CD4-positive, alpha-beta T cell (primary cell): ENCODE measurements around the gene TOMM5. TPM values are rescaled to one million over a fixed set of nuclear protein-coding genes. Genes with fewer than 3 reads are reported as not detected.

ENCODE experiments used
- ATAC-seq: fragments of 200-7000 bp; cut with Tn5 transposase; one replicate; pipeline ENCODE4 v1.10.0; 2022; ENCODE audit warnings: mild to moderate bottlenecking; ENCODE audit not compliant: poor library complexity
- CTCF ChIA-PET: fragments of 350-600 bp; sonication (Branson Sonifier 250); formaldehyde crosslinking; loops from one replicate; lab custom pipeline; 2021; ENCODE audit warnings: antibody characterized with exemption, inconsistent platforms; lab: Charles Lee
- POLR2A ChIA-PET: fragments of 350-600 bp; sonication (Branson Sonifier 250); formaldehyde crosslinking; loops from one replicate; lab custom pipeline; 2021; ENCODE audit warnings: antibody characterized with exemption, inconsistent platforms; lab: Charles Lee
- DNase-seq, 14 experiments: peaks; one replicate each; pipeline ENCODE4 v3.0.0-alpha.2; 2013 to 2020; ENCODE audit warnings: mixed read lengths in 2 of 14
- H3K27ac ChIP-seq, 2 donors: one replicate each; pipeline versions ENCODE4 v1.5.1 to v1.7.0; 2013; ENCODE audit warnings: low read length in 2 of 2, low read depth in 1 of 2, mild to moderate bottlenecking in 1 of 2
- H3K27me3 ChIP-seq, 2 experiments: 1 replicate in 1 of 2; 2 replicates in 1 of 2; pipeline versions ENCODE4 v1.6.1 to v1.7.0; 2013; ENCODE audit warnings: low read length in 2 of 2, control low read depth in 1 of 2, mild to moderate bottlenecking in 1 of 2, moderate library complexity in 1 of 2; ENCODE audit not compliant: insufficient read depth in 2 of 2, control insufficient read depth in 1 of 2
- H3K36me3 ChIP-seq: one replicate; pipeline ENCODE4 v1.6.1; 2013; ENCODE audit warnings: low read length, control low read depth; ENCODE audit not compliant: insufficient read depth
- H3K4me1 ChIP-seq: one replicate; pipeline ENCODE4 v1.6.1; 2013; ENCODE audit warnings: low read length, control low read depth; ENCODE audit not compliant: insufficient read depth
- H3K4me3 ChIP-seq: one replicate; pipeline ENCODE4 v1.5.1; 2013; ENCODE audit warnings: mild to moderate bottlenecking, low read length, moderate library complexity
- H3K9me3 ChIP-seq, 2 experiments: 1 replicate in 1 of 2; 2 replicates in 1 of 2; pipeline versions ENCODE4 v1.6.1 to v1.7.0; 2013; ENCODE audit warnings: low read length in 2 of 2, mild to moderate bottlenecking in 2 of 2, control low read depth in 1 of 2, moderate library complexity in 1 of 2; ENCODE audit not compliant: control insufficient read depth in 1 of 2, insufficient read depth in 1 of 2
- H3K27ac Mint-ChIP-seq: one replicate; pipeline ENCODE4 v1.8.0; 2020; ENCODE audit warnings: mixed read lengths
- H3K27me3 Mint-ChIP-seq: one replicate; pipeline ENCODE4 v1.8.0; 2021; ENCODE audit warnings: mixed read lengths
- H3K36me3 Mint-ChIP-seq: one replicate; pipeline ENCODE4 v1.8.0; 2021; ENCODE audit warnings: low read depth, mixed read lengths
- H3K4me1 Mint-ChIP-seq: one replicate; pipeline ENCODE4 v1.8.0; 2021; ENCODE audit warnings: low read depth, mixed read lengths
- H3K4me3 Mint-ChIP-seq: one replicate; pipeline ENCODE4 v1.8.0; 2020; ENCODE audit warnings: mild to moderate bottlenecking, mixed read lengths
- H3K9me3 Mint-ChIP-seq: one replicate; pipeline ENCODE4 v1.8.0; 2020; ENCODE audit warnings: mixed read lengths
- intact Hi-C, 2 experiments: fragments of 100-400 bp; cut with DNase I in 1 of 2; cut with micrococcal nuclease in 1 of 2; formaldehyde crosslinking; loops; one replicate each; pipeline versions ENCODE4 v1.15.1 to v1.9.0; 2023 to 2025; cut with DNase I, micrococcal nuclease
- total RNA-seq, 174 experiments: library from RNA in 2 of 174; stranded (reverse) in 2 of 174; gene quantifications; one replicate each; pipeline ENCODE4 v1.2.3 and lab custom pipeline; 2021 to 2026
- TF ChIP-seq, protein P1 (sequence below): fragments of 200-600 bp; IDR thresholded peaks from one replicate; pipeline ENCODE4 v1.8.0; 2022; ENCODE audit warnings: antibody characterized with exemption, mild to moderate bottlenecking

The TOMM5 gene
- total RNA-seq, 2 experiments from 2014 or later = 31.4 to 35.3 TPM

DNA sequence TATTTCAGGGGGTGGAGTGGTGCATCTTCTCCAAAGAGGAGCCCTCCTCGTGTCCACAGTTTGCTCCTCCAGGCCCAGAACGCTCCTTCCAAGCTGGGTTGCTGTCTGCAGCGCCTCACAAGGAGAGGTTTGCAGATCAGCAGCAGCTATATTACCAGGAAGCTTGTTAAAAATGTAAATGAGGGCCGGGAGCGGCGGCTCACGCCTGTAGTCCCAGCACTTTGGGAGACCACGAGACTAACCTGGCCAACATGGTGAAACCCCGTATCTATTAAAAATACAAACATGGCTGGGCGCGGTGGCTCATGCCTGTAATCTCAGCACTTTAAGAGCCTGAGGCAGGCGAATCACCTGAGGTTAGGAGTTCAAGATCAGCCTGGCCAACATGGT, 33.4 kb upstream of the TOMM5 start:
- TF ChIP-seq, protein P1, sequence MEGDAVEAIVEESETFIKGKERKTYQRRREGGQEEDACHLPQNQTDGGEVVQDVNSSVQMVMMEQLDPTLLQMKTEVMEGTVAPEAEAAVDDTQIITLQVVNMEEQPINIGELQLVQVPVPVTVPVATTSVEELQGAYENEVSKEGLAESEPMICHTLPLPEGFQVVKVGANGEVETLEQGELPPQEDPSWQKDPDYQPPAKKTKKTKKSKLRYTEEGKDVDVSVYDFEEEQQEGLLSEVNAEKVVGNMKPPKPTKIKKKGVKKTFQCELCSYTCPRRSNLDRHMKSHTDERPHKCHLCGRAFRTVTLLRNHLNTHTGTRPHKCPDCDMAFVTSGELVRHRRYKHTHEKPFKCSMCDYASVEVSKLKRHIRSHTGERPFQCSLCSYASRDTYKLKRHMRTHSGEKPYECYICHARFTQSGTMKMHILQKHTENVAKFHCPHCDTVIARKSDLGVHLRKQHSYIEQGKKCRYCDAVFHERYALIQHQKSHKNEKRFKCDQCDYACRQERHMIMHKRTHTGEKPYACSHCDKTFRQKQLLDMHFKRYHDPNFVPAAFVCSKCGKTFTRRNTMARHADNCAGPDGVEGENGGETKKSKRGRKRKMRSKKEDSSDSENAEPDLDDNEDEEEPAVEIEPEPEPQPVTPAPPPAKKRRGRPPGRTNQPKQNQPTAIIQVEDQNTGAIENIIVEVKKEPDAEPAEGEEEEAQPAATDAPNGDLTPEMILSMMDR = no peak
- Mint-ChIP-seq H3K4me3 (no peak overlapping the region), H3K36me3 (no peaks in the 10 kb centered on the region), H3K4me1 (no peaks in the 10 kb centered on the region), H3K27me3 (no peaks in the 10 kb centered on the region), H3K27ac (no peak overlapping the region), H3K9me3 (no peaks in the 10 kb centered on the region)
- no peaks in the 10 kb centered on the region for H3K9me3 ChIP-seq
- DNase-seq (no peak), ATAC-seq (no peak)
- H3K4me3 ChIP-seq = no peak overlapping the region
- no peak overlapping the region for H3K27ac ChIP-seq
- CTCF ChIA-PET = no interaction called here
- intact Hi-C loops = no loop called here
- H3K36me3 ChIP-seq = no peaks in the 10 kb centered on the region
- POLR2A ChIA-PET = no interaction called here
- H3K27me3 ChIP-seq = no peaks in the 10 kb centered on the region
- H3K4me1 ChIP-seq = no peaks in the 10 kb centered on the region

DNA sequence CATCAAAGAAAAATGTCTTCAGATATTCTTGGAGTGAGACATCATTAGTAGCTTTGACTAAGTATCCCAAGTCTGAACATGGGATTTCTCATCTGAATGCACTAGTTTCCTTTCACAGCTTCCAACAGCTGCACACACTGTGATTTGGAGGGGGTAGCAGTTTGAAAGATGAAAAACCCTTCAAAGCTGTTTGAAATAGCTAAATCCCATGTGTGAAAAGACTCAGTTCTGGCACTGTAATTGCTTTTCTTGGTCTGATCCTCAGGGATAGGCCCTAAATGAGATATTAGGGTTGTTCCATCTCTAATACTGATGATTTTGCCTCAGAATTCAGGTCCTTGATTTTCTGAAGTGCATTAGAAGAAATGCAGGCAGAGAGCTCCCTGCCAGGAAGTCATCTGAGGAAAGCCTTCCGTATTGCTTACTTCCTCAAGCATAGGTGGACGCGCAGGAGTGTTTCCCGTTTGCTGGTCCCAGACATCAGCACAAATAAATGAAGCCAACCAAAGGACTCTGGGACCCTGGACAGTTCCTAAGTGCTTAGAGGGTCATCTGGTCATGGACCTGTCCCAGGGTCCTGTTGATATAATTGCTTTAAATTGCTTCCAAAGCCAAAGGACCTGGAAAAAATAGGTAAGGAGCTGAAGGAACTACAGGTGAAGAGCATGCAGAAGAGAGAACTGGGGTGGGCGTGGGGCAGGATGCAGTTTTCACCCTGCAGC, 32.8 kb upstream of the TOMM5 start:
- H3K9me3 ChIP-seq = no peaks in the 10 kb centered on the region
- no peak overlapping the region for H3K4me3 Mint-ChIP-seq
- H3K27ac ChIP-seq = no peak overlapping the region
- no peaks in the 10 kb centered on the region for H3K4me1 ChIP-seq
- no peaks in the 10 kb centered on the region for H3K36me3 Mint-ChIP-seq
- no peaks in the 10 kb centered on the region for H3K27me3 Mint-ChIP-seq
- ATAC-seq = no peak
- H3K4me1 Mint-ChIP-seq = no peaks in the 10 kb centered on the region
- ChIA-PET POLR2A (no interaction called here), CTCF (no interaction called here)
- no peaks in the 10 kb centered on the region for H3K9me3 Mint-ChIP-seq
- H3K27ac Mint-ChIP-seq = no peak overlapping the region
- H3K27me3 ChIP-seq = no peaks in the 10 kb centered on the region
- DNase-seq = no peak
- intact Hi-C loops = no loop called here
- TF ChIP-seq, protein P1 = no peak
- H3K36me3 ChIP-seq = no peaks in the 10 kb centered on the region
- no peak overlapping the region for H3K4me3 ChIP-seq

DNA sequence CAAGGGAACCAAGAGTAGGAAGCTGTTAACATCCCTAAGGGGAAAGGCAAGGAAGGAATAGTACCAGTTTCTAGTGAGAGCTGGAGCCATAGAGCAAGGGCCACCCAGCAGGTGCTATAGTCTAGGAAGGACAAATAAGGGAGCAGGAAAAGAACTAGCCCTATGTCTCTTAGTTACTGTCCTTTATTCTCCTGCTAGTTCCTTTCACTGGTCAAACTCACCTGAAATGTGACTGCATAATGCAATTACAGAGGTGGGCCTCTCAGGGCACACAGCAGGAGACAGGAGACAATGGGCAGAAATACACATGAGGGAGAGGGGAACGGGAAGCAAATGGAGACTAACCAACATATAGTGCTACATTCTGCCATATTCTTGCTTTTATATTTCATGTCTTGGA, 31.7 kb upstream of the TOMM5 start:
- no peaks in the 10 kb centered on the region for H3K9me3 Mint-ChIP-seq
- Histone ChIP-seq H3K9me3 (no peaks in the 10 kb centered on the region), H3K4me1 (no peaks in the 10 kb centered on the region), H3K27ac (no peak overlapping the region), H3K4me3 (no peak overlapping the region), H3K36me3 (no peaks in the 10 kb centered on the region), H3K27me3 (no peaks in the 10 kb centered on the region)
- H3K27me3 Mint-ChIP-seq = no peaks in the 10 kb centered on the region
- no peak for DNase-seq
- intact Hi-C loops = no loop called here
- ATAC-seq = no peak
- no peak overlapping the region for H3K4me3 Mint-ChIP-seq
- H3K27ac Mint-ChIP-seq = no peak overlapping the region
- TF ChIP-seq, protein P1 = no peak
- CTCF ChIA-PET = no interaction called here
- POLR2A ChIA-PET = no interaction called here
- no peaks in the 10 kb centered on the region for H3K36me3 Mint-ChIP-seq
- no peaks in the 10 kb centered on the region for H3K4me1 Mint-ChIP-seq
